ENCODE data around the gene CTDSPL. TPM values are rescaled to one million over a fixed set of nuclear protein-coding genes. Genes with fewer than 3 reads are reported as not detected.

The CTDSPL gene
- total RNA-seq, 1 experiment from 2014 or later = 6.1 TPM

DNA sequence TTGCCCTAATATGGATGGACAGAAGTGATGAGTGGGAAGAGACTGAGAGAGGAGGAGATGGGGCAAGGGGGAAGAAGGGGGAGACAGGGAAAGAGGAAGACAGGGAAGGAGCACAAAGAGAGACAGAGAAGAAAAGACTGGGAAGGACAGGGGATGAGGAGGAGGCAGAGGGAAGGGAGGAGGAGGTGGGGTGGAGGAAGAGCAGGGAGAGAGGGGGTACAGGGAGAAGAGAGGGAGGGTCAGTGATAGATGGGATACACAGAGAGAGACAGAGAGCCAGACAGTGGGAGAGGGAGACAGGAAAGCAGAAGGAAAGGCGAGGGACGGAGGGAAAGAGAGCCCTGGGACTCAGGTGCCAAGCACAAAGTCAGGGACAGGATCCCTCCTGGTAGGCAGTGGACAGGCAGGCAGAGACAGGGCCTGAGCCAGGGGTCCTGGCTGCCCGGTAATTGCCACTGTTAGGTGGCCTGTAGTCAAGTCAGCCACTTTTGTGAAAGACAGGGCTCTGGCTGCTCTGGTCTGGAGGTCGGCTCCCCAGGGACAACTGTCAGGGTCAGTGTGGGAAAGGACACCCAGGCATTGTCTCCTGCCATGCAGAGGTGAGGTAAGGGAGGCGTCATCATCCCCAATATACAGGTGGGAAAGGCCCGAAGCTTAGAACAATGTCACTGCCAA, 138.7 kb downstream of the CTDSPL start:
- intact Hi-C loops (cut with micrococcal nuclease) = loop anchor here (10.0 kb wide), 2 partner anchors 454 to 484 kb away; partner anchors contain the start of gene ACVR2B
- BruUV-seq (replicated peaks) = no TSS peak
- Histone ChIP-seq H3K79me2 (ENCODE audit: low read length) (no peaks in the 10 kb centered on the region), H3K36me3 (ENCODE audit: low read depth, low read length) (no peaks in the 10 kb centered on the region), H3K4me3 (ENCODE audit: low read length) (no peak overlapping the region), H3F3A (ENCODE audit: low read length, unreplicated experiment) (no peaks in the 10 kb centered on the region), H3K4me1 (ENCODE audit: insufficient read depth, low read length) (peaks cover 28% of the 10 kb centered on the region), H3K27me3 (ENCODE audit: low read length) (no peaks in the 10 kb centered on the region), H3K9ac (ENCODE audit: low read length) (no peak overlapping the region), H3K9me3 (ENCODE audit: low read length) (no peaks in the 10 kb centered on the region), H3K27ac (ENCODE audit: low read length) (no peak overlapping the region), H3K9me2 (replicated peaks; ENCODE audit: low read length) (no peaks in the 10 kb centered on the region), H2AFZ (ENCODE audit: low read length) (no peak overlapping the region), H3K4me2 (ENCODE audit: low read length) (no peak overlapping the region), H4K20me1 (ENCODE audit: low read length) (no peaks in the 10 kb centered on the region)
- CTCF ChIA-PET = interaction anchor here (0.5 kb wide), 1 partner anchor 298 kb away, joined by 3 read pairs; no protein-coding TSS in a partner anchor
- no peak for DNase-seq
- POLR2A ChIA-PET (ENCODE audit: unreplicated experiment) = no interaction called here
- ATAC-seq = no peak
- no peak for TF ChIP-seq EZH2 (IDR thresholded peaks at IDR 0.05; ENCODE audit: low read length, unreplicated experiment)

DNA sequence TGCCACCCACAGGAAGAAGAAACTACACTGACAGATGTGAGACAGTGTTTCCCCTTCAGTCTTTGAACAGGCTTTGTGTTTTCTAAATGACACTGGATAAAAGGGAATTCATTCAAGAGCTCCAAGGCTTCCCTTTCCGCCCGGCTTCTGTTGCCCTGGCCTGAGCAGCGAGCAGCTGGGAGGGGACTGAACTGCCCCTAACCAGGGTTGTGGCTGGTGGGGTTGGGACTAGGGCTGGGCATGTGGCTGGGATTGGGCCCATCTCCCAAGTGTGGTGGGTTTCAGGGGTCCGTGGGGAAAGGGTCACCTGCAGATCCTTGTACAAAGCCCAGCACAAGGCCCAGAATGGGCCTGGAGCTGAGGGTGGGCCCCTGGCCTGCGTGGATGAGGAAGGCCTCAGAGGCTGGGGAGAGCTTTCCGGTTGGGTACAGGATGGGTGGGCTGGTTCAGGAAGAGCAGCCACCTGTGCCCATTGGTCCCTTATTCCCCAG, 139.3 kb downstream of the CTDSPL start:
- ChIA-PET CTCF (interaction anchor here (0.5 to 1.1 kb wide), 2 partner anchors 297 to 346 kb away, joined by 3 read pairs; partner anchors contain the start of gene XYLB), POLR2A (ENCODE audit: unreplicated experiment) (no interaction called here)
- H3K9me3 ChIP-seq (ENCODE audit: low read length) = no peaks in the 10 kb centered on the region
- H3K27ac ChIP-seq (ENCODE audit: low read length) = no peak overlapping the region
- H2AFZ ChIP-seq (ENCODE audit: low read length) = no peak overlapping the region
- H3K36me3 ChIP-seq (ENCODE audit: low read depth, low read length) = no peaks in the 10 kb centered on the region
- no peak for TF ChIP-seq CTCF (conservative IDR thresholded peaks at IDR 0.05; ENCODE audit: low read depth, low read length)
- TF ChIP-seq EZH2phosphoT487 (IDR thresholded peaks at IDR 0.05; ENCODE audit: borderline replicate concordance, low read length) = no peak
- no peak for TF ChIP-seq EZH2 (IDR thresholded peaks at IDR 0.05; ENCODE audit: low read length, unreplicated experiment)
- no peak for DNase-seq
- no peaks in the 10 kb centered on the region for H4K20me1 ChIP-seq (ENCODE audit: low read length)
- no peaks in the 10 kb centered on the region for H3K79me2 ChIP-seq (ENCODE audit: low read length)
- H3K4me3 ChIP-seq (ENCODE audit: low read length) = no peak overlapping the region
- ATAC-seq = no peak
- intact Hi-C loops (cut with micrococcal nuclease) = loop anchor here (10.0 kb wide), 2 partner anchors 454 to 484 kb away; partner anchors contain the start of gene ACVR2B
- H3K4me2 ChIP-seq (ENCODE audit: low read length) = no peak overlapping the region
- H3K9me2 ChIP-seq (replicated peaks; ENCODE audit: low read length) = no peaks in the 10 kb centered on the region
- H3K4me1 ChIP-seq (ENCODE audit: insufficient read depth, low read length) = peaks cover 34% of the 10 kb centered on the region
- no peaks in the 10 kb centered on the region for H3F3A ChIP-seq (ENCODE audit: low read length, unreplicated experiment)
- BruUV-seq (replicated peaks) = no TSS peak
- H3K9ac ChIP-seq (ENCODE audit: low read length) = no peak overlapping the region
- no peaks in the 10 kb centered on the region for H3K27me3 ChIP-seq (ENCODE audit: low read length)

GRCh38 chr3:38001456-38002081, 139.9 kb downstream of the CTDSPL start:
- Histone ChIP-seq H4K20me1 (ENCODE audit: low read length) (no peaks in the 10 kb centered on the region), H3F3A (ENCODE audit: low read length, unreplicated experiment) (no peaks in the 10 kb centered on the region), H2AFZ (ENCODE audit: low read length) (no peak overlapping the region), H3K9me3 (ENCODE audit: low read length) (no peaks in the 10 kb centered on the region), H3K79me2 (ENCODE audit: low read length) (no peaks in the 10 kb centered on the region), H3K27ac (ENCODE audit: low read length) (no peak overlapping the region), H3K27me3 (ENCODE audit: low read length) (no peaks in the 10 kb centered on the region), H3K4me1 (ENCODE audit: insufficient read depth, low read length) (peaks cover 35% of the 10 kb centered on the region), H3K36me3 (ENCODE audit: low read depth, low read length) (no peaks in the 10 kb centered on the region), H3K9ac (ENCODE audit: low read length) (no peak overlapping the region), H3K9me2 (replicated peaks; ENCODE audit: low read length) (no peaks in the 10 kb centered on the region), H3K4me3 (ENCODE audit: low read length) (no peak overlapping the region), H3K4me2 (ENCODE audit: low read length) (no peak overlapping the region)
- BruUV-seq (replicated peaks) = no TSS peak
- no peak for TF ChIP-seq EZH2 (IDR thresholded peaks at IDR 0.05; ENCODE audit: low read length, unreplicated experiment)
- TF ChIP-seq EZH2phosphoT487 (IDR thresholded peaks at IDR 0.05; ENCODE audit: borderline replicate concordance, low read length) = no peak
- TF ChIP-seq CTCF (conservative IDR thresholded peaks at IDR 0.05; ENCODE audit: low read depth, low read length) = peak; percentile 67
- POLR2A ChIA-PET (ENCODE audit: unreplicated experiment) = no interaction called here
- intact Hi-C loops (cut with micrococcal nuclease) = loop anchor here (10.0 kb wide), 2 partner anchors 453 to 483 kb away; partner anchors contain the start of gene ACVR2B
- ATAC-seq (no peak), DNase-seq (peak; percentile 68)
- CTCF ChIA-PET = interaction anchor here (1.1 kb wide), 1 partner anchor 345 kb away, joined by 3 read pairs; the partner anchor contains the start of gene XYLB
